ENCODE measurements around the gene RALGAPB.
"Not testable (repeated sequence)": the region's sequence is repeated elsewhere in the genome, so short reads cannot be mapped to it uniquely, and the experiment has no call there.

RALGAPB gene

DNA sequence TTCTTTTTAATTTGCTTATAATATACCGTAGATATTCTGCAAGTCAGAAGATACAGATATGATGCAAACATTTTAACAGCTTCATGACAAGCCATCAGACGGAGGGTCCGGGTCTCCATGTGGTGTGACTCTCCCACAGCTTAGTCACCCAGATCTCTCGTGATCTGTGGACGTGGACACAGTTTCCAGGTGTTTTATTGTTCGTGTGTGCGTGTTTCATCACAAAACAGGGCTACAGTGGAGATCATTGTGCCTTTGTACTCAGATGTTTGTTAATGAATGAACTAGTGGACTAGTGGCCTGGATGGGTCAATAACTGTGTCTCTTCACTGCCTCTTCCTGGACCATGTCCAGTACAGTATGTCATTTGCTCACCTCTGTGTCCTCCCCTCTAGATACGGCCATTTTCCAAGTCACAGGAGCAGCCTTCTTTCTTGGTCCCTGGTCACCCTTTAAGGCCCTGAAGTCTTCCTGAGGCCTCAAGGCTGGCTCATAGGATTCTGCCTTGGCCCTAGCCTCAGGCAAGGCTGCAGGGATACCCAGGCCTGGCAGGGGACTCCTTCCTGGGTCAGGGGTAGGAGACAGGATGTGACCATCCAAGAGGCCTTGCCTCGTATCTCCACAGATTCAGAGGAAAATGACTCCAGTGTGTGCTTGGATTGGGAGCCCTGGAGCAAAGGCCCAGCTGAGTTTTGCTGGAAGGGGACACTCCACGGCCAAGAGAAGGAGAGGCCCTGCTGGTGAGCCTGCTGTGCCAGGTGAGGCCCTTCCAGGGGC, 112.9 kb downstream of the RALGAPB start:
- no peak for DNase-seq (ENCODE audit: low spot score)

DNA sequence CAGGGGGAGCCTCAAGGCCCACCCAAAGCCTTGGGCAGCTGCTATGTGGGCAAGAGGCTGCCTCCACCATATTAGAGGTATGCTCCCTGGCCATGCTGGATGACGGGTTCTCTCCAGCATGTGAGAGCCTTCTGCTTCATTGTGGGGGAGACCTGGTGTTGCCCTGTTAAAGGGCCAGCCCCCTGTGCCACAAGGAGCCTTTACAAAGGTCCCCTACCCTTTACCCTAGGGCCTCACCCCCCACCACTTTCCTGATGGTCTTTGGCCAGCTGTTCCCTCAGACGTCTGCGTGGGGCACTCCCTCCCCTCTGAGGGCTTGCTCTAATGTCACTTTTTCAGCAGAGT, 113.5 kb downstream of the RALGAPB start:
- no peak for DNase-seq (ENCODE audit: low spot score)

DNA sequence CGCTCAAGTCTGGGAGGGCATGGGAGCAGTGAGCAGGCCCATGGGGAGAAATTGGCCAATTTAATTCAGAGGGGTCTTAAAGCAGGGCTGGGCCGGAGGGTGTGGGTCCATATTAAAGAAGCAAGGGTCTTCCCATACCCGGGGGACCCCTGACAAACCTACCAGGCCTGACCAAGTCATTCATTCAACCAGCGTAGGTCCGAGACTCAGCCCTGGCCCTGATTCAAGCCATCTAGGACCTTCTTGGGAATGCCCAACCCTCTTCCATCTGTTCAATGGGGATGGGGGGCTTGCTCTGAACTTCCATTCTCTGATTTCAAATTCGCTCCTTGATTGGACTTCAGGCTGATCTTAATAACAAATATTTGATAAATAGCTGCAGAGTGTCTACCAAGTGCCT, 115.7 kb downstream of the RALGAPB start:
- DNase-seq (ENCODE audit: low spot score), result no peak

DNA sequence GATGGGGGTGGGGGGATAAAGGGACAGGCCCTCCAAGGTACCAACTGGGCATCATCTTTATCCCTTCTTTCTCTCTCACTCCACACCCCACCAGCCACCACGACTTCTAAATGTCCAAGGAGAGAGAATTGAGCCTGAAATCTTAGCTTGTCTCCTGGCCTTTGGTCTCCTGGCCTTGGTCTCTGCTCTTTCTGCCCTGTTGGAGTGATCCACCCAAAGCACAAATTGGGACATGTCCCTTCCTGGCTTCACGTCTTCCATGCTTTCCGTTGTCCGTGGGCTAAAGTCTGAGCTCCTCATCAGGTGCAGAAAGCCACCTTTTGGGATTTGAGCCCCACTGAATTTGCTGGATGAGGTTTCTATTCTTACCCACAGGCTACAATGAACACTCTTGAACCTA, 116.7 kb downstream of the RALGAPB start:
- no peak for DNase-seq (ENCODE audit: low spot score)

DNA sequence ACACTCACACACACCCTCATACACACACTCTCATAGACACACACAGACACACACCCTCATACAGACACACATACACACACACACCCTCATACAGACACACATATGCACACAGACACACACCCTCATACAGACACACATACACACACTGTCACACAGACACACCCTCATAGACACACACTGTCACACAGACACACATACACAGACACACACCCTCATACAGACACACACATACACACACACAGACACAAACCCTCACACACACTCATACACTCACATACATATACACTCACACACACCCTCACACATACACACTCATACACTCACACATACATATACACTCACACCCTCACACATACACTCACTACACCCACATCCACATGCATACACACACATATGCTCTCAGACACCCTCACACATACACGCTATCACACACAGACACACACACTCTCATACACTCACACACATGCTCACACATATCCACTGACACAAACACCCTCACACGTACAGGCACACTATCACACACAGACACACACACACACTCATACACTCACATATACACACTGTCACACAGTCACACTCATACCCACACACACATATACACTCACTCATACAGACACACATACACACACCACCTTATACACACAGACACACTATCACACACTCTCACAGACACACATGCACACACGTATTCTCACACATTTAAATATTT, 117.5 kb downstream of the RALGAPB start:
- DNase-seq (ENCODE audit: low spot score), result no peak

DNA sequence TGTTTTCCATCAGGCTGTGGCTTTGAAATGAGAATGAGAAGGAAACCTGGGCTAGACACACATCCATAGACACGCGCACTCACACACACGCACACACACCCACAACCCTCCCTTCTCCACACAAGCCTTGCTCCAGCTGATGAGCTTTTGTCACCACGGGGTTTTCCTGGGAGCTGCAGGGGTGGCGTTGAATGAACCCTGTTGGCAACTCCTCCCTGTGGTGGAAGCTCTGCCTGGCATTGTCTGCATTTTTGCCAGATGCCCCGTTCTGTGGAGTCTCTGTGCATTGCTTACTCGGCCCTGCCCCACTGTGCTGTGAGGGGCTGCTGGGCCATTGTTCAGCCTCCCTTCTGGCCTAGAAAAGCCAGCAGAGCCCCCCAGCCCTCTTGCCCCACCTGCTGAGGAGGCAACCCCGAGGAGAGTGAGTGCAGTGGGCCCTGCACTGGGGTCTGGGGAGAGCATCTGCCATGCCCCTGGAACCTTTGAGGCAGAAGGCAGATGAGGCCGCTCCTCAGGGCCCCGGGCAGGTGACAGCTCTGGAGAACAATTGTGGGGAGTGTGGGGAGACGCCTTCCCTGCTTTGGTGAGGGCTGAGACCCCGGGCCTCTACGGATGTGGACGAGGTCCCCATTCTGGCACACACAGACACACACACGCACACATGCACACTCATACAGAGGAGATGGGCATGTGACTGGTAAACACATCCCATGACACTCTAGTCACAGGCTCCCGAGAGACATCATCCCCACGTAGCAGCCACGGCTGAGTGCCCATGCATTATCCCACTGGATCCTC, 118.2 kb downstream of the RALGAPB start:
- DNase-seq (ENCODE audit: low spot score), result no peak

DNA sequence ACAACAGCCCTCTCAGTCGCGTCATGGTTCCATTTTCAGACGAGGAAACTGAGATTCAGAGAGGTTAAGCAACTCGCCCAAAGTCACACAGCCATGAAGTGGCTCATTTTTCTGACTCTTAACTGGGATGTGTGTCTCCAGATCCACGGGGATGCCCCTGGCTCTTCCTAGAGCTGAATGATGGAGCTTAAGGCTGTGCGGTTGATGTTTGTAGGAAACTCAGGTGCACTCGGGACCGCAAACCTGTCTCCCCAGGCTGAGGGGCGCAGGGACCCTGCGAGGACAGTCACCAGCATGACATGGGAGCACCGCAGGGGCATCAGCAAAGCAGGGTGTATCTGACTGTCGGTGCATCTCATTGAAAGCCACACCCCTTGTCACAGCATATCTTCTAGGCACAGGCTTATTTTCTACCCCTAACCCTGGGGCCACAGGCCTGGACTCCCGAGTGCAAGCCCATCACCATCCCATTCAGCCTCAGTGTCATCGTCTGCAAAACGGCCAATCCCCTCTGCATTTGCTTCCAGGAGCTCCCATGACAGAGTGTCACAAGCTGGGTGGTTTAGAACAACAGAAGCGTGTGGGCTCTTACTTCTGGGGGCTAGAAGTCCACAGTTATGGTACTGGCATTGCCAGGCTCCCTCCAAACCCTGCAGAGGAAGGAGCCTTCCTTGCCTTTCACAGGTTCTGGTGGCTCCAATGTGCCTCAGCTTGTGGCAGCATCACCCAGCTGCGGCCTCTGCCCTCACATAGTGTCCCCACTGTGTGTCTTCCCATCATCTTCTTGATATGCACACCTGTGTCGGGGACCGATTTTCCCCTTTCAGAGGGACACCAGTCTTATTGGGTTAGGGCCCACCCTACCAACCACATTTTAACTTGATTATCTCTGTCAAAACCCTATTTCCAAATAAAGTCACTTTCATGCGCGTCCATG, 119.1 kb downstream of the RALGAPB start:
- no peak for DNase-seq (ENCODE audit: low spot score)

DNA sequence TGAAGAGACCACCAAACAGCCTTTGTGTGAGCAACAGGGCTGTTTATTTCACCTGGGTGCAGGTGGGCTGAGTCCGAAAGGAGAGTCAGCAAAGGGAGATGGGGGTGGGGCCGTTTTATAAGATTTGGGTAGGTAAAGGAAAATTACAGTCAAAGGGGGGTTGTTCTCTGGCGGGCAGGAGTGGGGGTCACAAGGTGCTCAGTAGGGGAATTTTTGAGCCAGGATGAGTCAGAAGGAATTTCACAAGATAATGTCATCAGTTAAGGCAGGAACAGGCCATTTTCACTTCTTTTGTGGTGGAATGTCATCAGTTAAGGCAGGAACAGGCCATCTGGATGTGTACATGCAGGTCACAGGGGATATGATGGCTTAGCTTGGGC, 119.8 kb downstream of the RALGAPB start:
- DNase-seq (ENCODE audit: low spot score), result not testable (repeated sequence)

DNA sequence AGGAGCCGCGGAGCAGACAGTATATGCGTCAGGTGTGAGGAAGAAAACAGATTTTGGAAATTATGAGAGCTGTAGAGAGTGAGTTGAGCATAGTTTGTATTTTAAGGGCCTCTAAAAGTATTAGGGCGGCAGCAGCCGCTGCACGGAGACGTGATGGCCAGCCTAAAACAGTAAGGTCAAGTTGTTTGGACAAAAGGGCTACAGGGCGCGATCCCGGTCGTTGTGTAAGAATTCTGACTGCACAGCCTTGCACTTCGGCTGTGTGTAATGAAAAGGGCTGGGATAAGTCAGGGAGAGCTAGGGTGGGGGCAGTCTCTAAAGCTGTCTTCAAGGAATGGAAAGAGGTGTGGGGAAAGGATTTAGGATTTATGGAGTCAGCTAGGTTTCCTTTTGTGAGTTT, 121.6 kb downstream of the RALGAPB start:
- DNase-seq (ENCODE audit: low spot score), result not testable (repeated sequence)

DNA sequence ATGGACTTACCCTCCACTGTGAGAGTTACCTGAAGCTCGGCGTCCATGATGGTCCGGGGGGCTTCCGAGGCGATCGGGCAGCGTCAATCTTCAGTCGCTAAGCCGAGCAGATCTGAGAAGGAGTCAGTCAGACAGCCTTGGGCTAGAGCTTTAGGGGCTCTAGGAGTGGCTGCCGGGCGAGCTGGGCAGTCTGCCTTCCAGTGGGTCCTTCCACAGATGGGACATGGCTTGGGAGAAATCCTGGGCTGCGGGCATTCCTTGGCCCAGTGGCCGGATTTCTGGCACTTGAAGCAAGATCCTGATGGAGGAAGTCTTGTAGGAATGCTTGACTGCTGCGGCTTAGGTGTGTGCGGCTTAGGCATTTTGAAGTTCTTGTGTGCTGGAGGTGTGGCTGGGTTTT, 123.2 kb downstream of the RALGAPB start:
- DNase-seq (ENCODE audit: low spot score), result not testable (repeated sequence)

DNA sequence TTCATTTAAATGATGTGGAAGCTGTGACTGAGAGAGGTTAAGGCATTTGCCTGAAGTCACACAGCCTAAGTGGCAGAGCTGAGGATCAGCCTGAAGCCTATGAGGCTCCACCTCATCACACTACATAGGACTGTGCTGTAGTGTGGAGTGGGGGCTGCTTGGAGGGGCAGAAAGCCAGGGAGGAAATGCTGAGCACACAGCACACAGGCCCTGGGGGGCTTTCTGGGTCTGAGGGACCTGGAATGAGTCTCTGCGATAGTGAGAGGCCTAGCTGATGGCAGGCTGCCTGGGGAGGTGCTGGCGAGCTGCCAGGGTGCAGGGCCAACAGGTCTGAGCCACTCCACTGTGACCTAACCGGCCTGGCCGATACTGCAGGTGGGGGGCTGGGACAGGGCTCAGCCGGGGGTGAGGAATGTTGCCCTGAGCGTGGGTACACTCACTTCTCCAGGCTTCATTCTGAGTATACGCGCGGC, 126.8 kb downstream of the RALGAPB start:
- peak; percentile 37 for DNase-seq (ENCODE audit: low spot score)

DNA sequence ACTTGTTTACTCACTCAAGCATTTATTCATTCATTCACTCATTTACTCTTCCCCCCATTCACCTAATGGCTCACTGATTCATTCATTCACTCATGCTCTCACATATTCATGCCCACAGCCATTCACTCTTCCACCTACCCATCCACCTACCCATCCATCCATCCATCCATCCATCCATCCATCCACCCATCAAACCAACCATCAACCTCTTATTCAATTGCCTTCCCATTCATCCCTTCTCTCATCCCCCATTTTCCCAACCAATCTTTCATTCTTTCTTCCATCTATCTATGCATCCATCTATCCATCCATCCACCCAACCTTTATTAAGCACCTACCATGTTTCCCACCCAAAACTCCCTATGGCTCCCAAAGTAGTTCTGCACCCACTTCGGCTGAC, 127.4 kb downstream of the RALGAPB start:
- DNase-seq (ENCODE audit: low spot score), result no peak

DNA sequence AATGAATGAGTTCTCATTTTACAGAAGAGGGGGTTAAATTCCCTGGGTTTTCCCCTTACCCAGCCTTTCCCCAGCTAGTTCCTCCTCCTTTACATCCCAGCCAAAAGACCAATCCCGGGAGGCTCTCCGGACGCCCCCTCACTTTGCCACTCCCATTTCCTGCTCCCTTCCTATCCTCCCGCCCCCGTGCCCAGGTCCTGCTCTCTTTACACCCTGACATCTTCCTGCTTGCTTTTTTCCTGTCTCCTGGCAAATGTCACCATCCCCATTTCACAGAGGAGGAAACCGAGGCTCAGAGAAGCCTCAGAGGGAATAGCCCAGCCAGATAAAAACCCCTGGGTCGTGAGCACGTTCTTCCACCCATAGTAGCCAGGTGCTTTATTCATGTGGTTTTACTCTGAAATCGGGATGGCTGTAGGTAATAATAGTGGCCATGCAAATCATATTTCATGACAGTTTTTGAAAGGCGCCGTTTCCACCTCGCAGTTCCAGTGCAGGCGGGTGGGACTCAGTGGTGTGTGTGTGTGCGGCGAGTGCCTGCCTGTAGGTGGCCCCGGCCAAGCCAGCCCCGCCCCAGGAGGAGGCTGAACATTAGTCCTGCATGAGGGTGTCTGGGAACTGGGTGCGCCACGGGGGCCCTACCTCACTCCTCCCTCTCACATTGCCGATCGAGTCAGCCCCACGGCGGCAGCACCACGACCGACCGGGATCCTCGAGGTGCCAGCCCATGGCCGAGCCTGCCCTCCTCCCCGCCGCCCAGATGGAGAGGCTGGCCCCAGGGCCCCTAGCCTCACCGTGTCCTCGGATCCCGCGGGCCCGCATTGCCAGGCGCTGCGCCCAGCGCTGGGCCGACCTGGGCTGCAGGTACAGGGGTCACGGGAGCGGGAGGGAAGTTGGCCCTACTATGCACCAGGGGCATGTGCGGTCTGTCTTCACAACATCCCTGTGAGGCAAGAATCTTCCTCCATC, 128.9 kb downstream of the RALGAPB start, which contains the start of gene ARHGAP40:
Gene ARHGAP40, plus strand, starts transcription at position 594 of the 969 bp plus-strand sequence.
- peak; percentile 59 for DNase-seq (ENCODE audit: low spot score)

DNA sequence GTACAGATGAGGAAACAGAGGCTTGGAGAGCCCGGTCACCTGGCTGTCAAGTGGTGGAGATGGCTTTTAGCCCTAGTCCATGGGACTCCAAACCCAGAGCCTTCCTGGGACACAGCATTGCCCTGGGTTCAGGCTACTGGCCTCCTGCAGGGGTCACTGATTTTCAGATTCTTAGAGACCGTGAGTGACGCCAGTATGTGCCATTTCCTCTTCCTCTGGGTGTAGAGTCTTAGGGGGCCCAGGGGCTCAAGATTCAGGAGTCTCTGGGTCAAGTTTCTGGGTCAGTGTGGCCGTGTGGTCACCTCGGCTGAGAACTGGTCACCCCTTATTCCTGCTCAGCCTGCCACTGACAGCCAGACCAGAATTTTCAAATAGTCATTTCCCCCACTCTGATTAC, 129.5 kb downstream of the RALGAPB start:
- no peak for DNase-seq (ENCODE audit: low spot score)

DNA sequence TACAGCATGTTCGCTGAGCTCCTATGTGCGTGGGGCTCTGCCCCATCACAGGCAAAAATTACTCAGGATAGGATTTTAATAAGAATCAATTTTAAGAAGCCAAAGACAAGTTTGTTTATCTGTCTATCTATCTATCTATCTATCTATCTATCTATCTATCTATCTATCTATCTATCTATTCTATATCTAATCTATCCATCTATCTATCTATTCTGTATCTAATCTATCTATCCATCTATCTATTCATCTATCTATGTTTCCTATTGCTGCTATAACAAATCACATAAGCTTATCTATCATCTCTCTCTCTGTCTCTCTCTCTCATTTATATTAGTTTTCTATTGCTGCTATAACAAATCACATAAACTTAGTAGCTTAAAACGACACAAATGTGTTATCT, 130.6 kb downstream of the RALGAPB start:
- no peak for DNase-seq (ENCODE audit: low spot score)

DNA sequence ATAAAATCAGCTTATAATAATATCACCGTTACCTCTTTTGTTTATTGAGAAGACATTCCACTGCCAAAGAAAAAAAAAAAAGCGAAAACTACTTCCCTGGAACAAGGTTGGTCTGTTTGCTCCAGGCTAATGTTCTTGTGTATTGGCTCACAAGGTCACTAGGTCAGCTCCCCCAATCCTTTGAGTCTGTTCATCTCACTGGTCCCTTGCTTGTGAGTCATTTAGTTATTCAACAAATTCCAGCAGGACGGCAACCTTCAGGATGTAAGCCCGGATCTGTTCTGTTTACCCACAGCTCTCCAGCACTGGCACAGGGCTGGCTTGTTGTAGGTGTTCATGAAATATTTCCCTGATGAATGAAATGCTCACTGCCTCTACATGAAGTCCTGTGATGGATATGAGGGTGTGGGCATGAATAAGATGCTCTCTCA, 132.2 kb downstream of the RALGAPB start:
- DNase-seq (ENCODE audit: low spot score), result peak; percentile 70

DNA sequence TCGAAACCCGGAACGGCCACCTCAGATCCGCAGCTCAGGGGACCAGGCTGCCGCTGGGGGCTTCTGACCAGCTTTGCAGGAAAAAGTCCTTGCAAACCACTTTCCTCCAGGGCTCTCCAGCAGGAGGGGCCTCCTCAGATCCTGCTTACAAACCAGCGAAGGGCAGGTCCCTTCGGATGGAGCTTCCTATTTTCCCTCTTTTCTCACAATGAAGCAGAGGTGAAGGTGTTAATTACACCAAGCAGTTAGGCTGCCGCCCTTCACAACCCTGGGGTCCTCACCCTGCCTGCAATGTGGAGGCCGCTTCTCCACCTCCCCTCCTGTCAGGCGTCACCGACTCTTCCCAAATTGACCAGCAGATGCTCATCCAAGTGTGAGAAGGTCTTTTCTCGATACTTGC, 134.7 kb downstream of the RALGAPB start:
- no peak for DNase-seq (ENCODE audit: low spot score)

DNA sequence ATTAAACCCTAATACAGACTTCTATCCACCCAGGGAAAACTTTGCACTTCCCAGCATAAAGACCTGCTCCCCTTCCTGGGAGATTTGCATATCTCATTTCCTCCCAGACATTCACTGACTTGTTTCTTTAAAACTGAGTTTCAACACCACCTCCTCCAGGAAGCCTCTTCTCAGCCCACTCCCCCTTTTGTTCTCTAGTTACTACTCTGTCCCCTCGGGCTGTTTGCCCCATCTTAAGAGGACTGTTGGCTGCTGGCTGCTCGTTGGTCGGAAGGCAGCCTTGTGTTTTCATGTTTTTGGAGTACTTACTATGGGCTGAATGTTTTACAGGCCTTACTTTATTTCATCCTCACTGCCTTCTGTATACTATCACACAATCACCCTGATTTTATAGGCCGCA, 135.5 kb downstream of the RALGAPB start:
- no peak for DNase-seq (ENCODE audit: low spot score)

DNA sequence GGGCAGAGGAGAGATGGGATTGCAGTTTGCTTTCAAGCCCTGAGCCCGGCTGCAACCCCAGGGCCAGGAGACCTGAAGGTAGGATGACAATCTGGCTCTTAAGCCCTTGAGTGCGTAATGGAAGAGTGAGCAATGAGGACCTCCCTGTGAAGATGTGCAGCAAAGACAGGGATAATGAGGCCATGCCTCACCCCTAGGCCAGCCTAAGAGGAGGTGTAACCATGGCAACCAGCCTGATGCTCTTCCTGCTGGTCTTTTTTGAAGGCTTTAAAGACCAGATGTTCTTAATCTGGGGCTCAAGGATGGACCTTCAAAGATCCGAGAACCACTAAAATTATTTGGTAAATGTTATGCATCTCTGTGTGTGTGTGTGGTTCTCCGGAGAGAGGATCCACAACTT, 137.2 kb downstream of the RALGAPB start:
- DNase-seq (ENCODE audit: low spot score), result no peak

DNA sequence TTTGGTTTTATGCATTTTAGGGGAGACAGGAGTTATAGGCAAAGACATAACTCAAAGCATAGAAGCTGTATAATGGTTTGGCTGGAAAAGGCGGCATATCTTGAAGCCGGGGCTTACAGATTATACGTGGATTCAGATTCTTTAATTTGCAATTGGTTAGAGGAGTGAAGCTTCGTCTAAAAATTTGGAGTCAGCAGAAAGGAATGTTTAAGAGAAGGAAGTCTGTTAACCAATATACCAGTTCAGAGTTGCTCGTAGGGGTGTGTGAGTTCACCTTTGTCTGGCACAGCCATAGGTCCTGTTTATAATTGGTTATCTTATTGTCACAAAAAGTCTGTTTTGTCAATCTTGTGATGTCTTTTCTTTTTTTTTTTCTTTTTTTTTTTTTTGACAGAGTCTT, 137.9 kb downstream of the RALGAPB start:
- DNase-seq (ENCODE audit: low spot score), result no peak

All from HuH-7.5 (cell line).